ENCODE data around the gene FNDC10.

GRCh38 chr1:1622010-1622787 lies 22.3 kb upstream of the FNDC10 start:
- TF ChIP-seq CTCF (conservative IDR thresholded peaks at IDR 0.05 in 1 of 2, IDR thresholded peaks at IDR 0.05 in 1 of 2; ENCODE audit: extremely low read depth in 1 of 2, insufficient read depth in 1 of 2, low read depth in 1 of 2, low read length in 2 of 2) (no peak), EZH2 (IDR thresholded peaks at IDR 0.05; ENCODE audit: borderline replicate concordance, low read length) (no peak)
